HG03103 (cell line): Measurements from ENCODE around the gene DHCR24.

Source experiments
- ATAC-seq: cut with Tn5 transposase; IDR thresholded peaks from one replicate; pipeline ENCODE4 v1.9.1; 2021; ENCODE audit warnings: low read depth; ENCODE audit not compliant: unreplicated experiment

Gene DHCR24

DNA sequence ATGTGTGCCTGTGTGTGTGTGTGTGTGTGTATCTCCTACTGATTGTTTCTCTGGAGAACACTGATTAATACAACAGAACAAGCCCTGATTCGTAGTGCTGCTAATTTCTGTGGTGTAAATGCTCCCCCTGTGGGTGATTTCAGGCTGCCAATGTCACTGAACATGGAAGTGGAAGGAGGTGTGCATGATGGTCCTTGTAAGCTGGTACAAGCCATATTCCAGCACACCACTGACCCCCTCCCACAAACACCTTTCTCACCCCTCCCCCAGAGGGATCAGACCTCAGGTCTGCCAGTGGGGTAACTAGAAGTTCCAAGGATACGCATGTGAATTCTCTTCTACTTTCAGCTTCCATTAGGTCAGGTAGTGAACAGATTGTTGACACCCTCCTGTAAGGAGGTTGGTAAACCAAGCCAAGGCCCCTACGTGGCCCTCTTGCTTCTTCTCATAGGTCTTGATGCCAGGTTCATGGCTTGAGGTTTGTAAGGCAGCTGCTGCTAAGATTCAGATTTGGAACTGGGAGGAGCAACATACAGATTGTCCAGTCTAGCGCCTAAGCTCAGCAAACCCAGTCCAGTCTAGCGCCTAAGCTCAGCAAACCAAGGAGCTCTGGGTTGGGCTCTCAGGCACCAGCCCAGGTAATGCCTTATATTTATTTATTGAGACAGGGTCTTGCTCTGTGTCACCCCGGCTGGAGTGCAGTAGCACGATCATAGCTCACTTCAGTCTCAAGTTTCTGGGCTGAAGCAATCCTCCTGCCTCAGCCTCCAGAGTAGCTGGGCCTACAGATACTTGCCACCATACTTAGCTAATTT lies 38.7 kb downstream of the DHCR24 start:
- no peak for ATAC-seq

DNA sequence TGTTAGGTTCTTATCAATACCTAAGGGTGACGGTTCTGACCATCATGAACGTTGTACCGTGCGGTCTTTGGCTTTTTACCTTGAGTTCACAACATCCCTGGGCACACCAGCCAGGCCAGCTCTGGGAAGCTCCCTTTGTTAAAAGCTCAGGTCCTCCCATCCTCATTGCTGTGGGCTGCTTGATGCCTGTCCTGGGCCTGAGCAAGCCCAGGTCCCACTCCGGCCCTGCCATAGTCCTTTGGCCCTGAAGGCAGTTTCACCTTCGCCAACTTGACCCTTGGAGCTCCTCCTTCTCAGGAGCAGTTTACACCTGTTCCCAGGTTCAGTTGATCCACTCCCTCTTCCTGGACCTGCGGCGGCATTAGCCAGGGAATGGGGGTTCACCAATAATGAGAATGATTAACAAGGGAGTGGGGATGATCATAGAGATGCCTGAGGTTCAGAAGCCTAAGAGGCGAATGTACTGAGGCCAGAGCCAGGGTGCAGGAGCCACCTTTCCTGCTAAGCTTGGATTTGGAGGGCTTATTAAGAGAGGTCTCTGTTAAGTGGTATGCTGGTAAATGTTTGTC lies 40.2 kb downstream of the DHCR24 start:
- ATAC-seq = no peak

GRCh38 chr1:54846301-54846700 lies 40.7 kb downstream of the DHCR24 start:
- ATAC-seq = no peak

GRCh38 chr1:54845772-54846171 lies 41.2 kb downstream of the DHCR24 start:
- no peak for ATAC-seq

GRCh38 chr1:54844564-54844963 lies 42.4 kb downstream of the DHCR24 start:
- ATAC-seq = no peak

DNA sequence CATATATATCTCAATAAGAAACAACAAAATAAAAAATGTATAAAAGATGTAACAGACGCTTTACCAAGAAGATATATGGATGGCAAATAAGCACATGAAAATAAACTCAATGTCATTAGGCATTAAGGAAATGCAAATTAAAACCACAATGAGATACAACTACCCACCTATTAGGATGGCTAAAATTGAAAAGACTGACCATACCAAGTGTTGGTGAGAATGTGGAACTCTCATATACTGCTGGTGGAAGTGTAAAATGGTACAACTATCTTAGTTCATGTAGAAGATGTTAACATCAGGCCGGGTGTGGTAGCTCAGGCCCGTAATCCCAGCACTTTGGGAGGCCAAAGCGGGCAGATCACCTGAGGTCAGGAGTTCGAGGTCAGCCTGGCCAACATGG lies 43.5 kb downstream of the DHCR24 start:
- ATAC-seq = no peak

- ATAC-seq = no peak
These were observed 44.0 kb downstream of the DHCR24 start for GRCh38 chr1:54842963-54843362.

- ATAC-seq = no peak
These were observed 44.6 kb downstream of the DHCR24 start for GRCh38 chr1:54842206-54842915.

DNA sequence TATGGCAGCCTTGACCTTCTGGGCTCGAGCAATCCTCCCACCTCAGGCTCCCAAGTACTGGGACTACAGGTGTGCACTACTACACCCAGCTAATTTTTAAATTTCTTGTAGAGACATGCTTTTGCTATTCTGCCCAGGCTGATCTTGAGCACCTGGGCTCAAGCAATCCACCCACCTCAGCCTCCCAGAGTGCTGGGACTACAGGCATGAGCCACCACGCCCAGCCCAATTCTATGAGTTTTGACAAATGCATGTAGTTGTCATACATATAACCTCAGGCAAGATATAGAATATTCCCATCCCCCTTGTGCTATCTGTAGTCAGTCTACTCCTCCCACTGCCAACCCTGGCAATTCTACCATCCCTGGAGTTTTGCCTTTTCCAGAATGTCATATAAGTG lies 47.2 kb downstream of the DHCR24 start:
- no peak for ATAC-seq

DNA sequence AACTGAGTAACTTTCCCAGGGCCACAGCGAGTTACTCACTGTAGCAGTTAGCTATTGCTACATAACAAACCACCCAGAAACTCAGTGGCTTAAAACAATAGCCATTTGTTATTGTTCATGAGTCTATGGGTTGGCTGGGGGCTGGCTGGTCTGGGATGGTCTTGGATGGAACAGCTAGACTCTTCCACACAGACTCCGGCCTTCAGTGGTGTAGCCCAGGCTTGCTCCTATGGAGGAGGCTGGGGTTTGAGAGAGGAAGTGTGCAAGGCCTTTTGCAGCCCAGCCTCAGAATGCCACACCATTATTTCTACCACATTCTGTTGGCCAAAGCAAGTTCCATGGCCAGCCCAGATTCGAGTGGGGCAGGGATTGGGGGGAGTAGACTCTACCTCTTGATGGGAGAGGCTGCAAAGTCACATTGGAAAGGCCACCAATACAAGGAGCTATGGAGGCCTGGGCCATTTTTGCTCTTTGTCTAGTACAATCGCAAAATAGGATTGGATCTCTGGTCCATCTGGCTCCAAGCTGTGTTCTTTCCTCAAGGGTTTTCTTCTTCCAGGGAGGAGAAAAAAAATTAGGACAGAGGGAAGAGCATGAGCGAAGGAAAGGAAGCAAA lies 48.3 kb downstream of the DHCR24 start:
- ATAC-seq = no peak

DNA sequence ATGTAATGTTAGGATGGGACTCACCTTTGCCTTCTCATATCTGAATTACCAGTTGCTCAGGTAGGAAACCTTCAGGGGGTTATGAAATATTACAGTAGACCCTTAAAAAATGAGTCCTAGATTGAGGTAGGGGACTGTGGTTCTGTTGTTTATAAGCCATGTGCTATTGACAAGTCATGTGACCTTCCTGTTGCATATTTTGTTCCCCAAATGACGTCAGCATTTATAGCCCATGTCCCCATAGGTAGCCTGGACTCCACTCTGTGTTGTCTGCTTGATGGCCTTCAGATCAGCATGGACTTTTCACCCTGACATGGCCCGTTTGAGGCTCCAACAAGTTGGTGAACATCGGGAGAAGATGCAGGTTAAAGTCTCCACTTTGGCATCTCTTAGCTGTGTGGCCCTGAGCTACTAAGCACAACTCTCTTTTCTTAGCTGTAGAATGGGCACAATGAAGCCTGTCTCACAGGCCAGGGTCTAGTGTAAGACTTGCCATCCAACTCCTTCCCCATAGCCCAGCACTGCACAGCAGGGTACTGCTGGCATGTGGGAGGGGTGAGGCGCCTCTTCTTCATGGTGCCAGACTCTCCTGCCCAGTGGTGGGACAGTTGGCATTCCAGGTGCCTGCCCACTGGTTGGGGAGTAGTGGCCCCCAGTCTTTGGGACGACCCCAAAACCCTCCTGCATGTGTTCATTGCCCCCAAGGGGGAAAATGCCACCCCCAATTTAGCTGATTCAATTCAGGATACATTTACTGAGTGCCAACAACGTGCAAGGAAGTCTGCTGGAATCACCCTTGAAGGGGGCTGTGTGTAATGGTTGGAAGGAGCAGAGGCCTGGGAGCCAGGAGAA lies 49.8 kb downstream of the DHCR24 start:
- no peak for ATAC-seq

GRCh38 chr1:54836594-54836993 lies 50.4 kb downstream of the DHCR24 start:
- no peak for ATAC-seq

- no peak for ATAC-seq
These were observed 51.0 kb downstream of the DHCR24 start for GRCh38 chr1:54835970-54836369.

- ATAC-seq = no peak
These were observed 51.7 kb downstream of the DHCR24 start for GRCh38 chr1:54835131-54835898.

GRCh38 chr1:54834007-54834541 lies 52.9 kb downstream of the DHCR24 start:
- no peak for ATAC-seq

DNA sequence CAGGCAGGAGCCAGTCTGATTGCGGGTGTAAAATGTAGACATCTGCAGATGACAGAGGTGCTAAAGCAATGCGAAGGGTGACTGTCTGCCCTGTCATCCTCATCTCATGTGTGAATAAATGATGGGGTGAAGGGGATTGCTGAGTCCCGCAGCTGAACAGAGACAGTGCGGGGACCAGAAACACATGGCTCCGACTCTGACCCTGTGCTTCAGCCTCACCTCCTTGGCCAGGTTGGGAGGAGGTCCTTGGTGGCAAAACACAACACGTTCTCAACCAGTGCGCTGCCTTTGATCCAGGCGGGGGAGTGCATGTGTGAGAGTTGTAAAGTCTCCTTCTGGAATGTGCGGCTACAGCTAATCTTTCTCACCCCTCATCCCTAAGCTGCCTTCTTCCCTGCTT lies 53.9 kb downstream of the DHCR24 start:
- no peak for ATAC-seq

GRCh38 chr1:54826226-54826816 lies 60.7 kb downstream of the DHCR24 start:
- no peak for ATAC-seq

GRCh38 chr1:54825696-54826095 lies 61.3 kb downstream of the DHCR24 start:
- ATAC-seq = no peak

- no peak for ATAC-seq
These were observed 63.3 kb downstream of the DHCR24 start for GRCh38 chr1:54823670-54824069.
